ENCODE measurements around the gene DNAJC7.
A peak's percentile ranks its signal among the peaks of the same experiment; 100 is the strongest.

The DNAJC7 gene

GRCh38 chr17:42041619-42042018 lies 24.4 kb upstream of the DNAJC7 start:
- Histone ChIP-seq H3K18ac (ENCODE audit: low read depth in 1 of 2, low read length in 2 of 2) (no peak overlapping the region), H3K4ac (ENCODE audit: low read depth in 1 of 2, low read length in 2 of 2) (no peak overlapping the region), H2AFZ (ENCODE audit: low read depth, low read length) (no peak overlapping the region), H3K36me3 (ENCODE audit: control insufficient read depth in 1 of 2, insufficient read depth in 2 of 2, low read depth in 1 of 2, low read length in 2 of 2) (no peaks in the 10 kb centered on the region), H2BK120ac (ENCODE audit: low read depth, low read length) (no peak overlapping the region), H3K4me1 (ENCODE audit: control insufficient read depth, insufficient read depth, low read depth, low read length) (no peaks in the 10 kb centered on the region), H3K4me2 (ENCODE audit: low read length, poor library complexity, severe bottlenecking) (no peak overlapping the region), H3K23ac (ENCODE audit: low read length in 2 of 2) (no peak overlapping the region), H3K4me3 (ENCODE audit: insufficient read depth in 1 of 2, low read depth in 1 of 2, low read length in 2 of 2) (no peak overlapping the region), H4K91ac (ENCODE audit: low read length) (no peak overlapping the region), H3K27ac (ENCODE audit: low read length, poor library complexity, severe bottlenecking) (no peak overlapping the region), H3K14ac (ENCODE audit: low read length in 2 of 2) (no peak overlapping the region), H3K27me3 (ENCODE audit: control insufficient read depth in 1 of 2, insufficient read depth in 1 of 2, low read length in 2 of 2) (peaks cover 2 to 42% of the 10 kb centered on the region in 2 experiments), H3K9me3 (ENCODE audit: control insufficient read depth, low read length) (no peaks in the 10 kb centered on the region), H2BK5ac (ENCODE audit: low read depth, low read length, poor library complexity, severe bottlenecking) (no peak overlapping the region), H2BK15ac (ENCODE audit: low read depth, poor library complexity, severe bottlenecking) (no peak overlapping the region), H3K79me1 (replicated peaks; ENCODE audit: low read length, poor library complexity, severe bottlenecking) (no peaks in the 10 kb centered on the region), H3K9ac (ENCODE audit: low read length) (no peak overlapping the region), H4K8ac (ENCODE audit: low read length) (no peak overlapping the region), H2AK5ac (ENCODE audit: low read length, severe bottlenecking) (no peak overlapping the region), H2BK12ac (ENCODE audit: low read length in 2 of 2) (no peak overlapping the region)
- DNase-seq, result no peak

- no peak overlapping the region for H4K8ac ChIP-seq (ENCODE audit: low read length)
- H2BK12ac ChIP-seq (ENCODE audit: low read length in 2 of 2), result no peak overlapping the region
- no peak overlapping the region for H3K4ac ChIP-seq (ENCODE audit: low read depth in 1 of 2, low read length in 2 of 2)
- no peak overlapping the region for H3K14ac ChIP-seq (ENCODE audit: low read length in 2 of 2)
- H3K4me3 ChIP-seq (ENCODE audit: insufficient read depth in 1 of 2, low read depth in 1 of 2, low read length in 2 of 2), result no peak overlapping the region
- H3K36me3 ChIP-seq (ENCODE audit: control insufficient read depth in 1 of 2, insufficient read depth in 2 of 2, low read depth in 1 of 2, low read length in 2 of 2), result no peaks in the 10 kb centered on the region
- H2BK5ac ChIP-seq (ENCODE audit: low read depth, low read length, poor library complexity, severe bottlenecking), result no peak overlapping the region
- no peaks in the 10 kb centered on the region for H3K9me3 ChIP-seq (ENCODE audit: control insufficient read depth, low read length)
- no peak overlapping the region for H3K9ac ChIP-seq (ENCODE audit: low read length)
- 95% methylated on average over 10 of the region's 10 CpGs for WGBS
- H3K27ac ChIP-seq (ENCODE audit: low read length, poor library complexity, severe bottlenecking), result no peak overlapping the region
- H3K79me1 ChIP-seq (replicated peaks; ENCODE audit: low read length, poor library complexity, severe bottlenecking), result no peaks in the 10 kb centered on the region
- H3K4me1 ChIP-seq (ENCODE audit: control insufficient read depth, insufficient read depth, low read depth, low read length), result no peaks in the 10 kb centered on the region
- no peak overlapping the region for H2AK5ac ChIP-seq (ENCODE audit: low read length, severe bottlenecking)
- no peak overlapping the region for H3K4me2 ChIP-seq (ENCODE audit: low read length, poor library complexity, severe bottlenecking)
- H2BK120ac ChIP-seq (ENCODE audit: low read depth, low read length), result no peak overlapping the region
- no peak overlapping the region for H3K23ac ChIP-seq (ENCODE audit: low read length in 2 of 2)
- H3K27me3 ChIP-seq (ENCODE audit: control insufficient read depth in 1 of 2, insufficient read depth in 1 of 2, low read length in 2 of 2), result peaks cover 3 to 44% of the 10 kb centered on the region in 2 experiments
- no peak overlapping the region for H3K18ac ChIP-seq (ENCODE audit: low read depth in 1 of 2, low read length in 2 of 2)
- H2AFZ ChIP-seq (ENCODE audit: low read depth, low read length), result no peak overlapping the region
- H4K91ac ChIP-seq (ENCODE audit: low read length), result no peak overlapping the region
- no peak for DNase-seq
- no peak overlapping the region for H2BK15ac ChIP-seq (ENCODE audit: low read depth, poor library complexity, severe bottlenecking)
These were observed 23.6 kb upstream of the DNAJC7 start for GRCh38 chr17:42040818-42041217.

GRCh38 chr17:42039794-42040763 lies 22.8 kb upstream of the DNAJC7 start:
- no peak overlapping the region for H2AFZ ChIP-seq (ENCODE audit: low read depth, low read length)
- no peak overlapping the region for H3K9ac ChIP-seq (ENCODE audit: low read length)
- no peak overlapping the region for H3K4me3 ChIP-seq (ENCODE audit: insufficient read depth in 1 of 2, low read depth in 1 of 2, low read length in 2 of 2)
- H4K8ac ChIP-seq (ENCODE audit: low read length), result no peak overlapping the region
- 96% methylated on average over 77 of the region's 77 CpGs for WGBS
- H2AK5ac ChIP-seq (ENCODE audit: low read length, severe bottlenecking), result no peak overlapping the region
- H3K23ac ChIP-seq (ENCODE audit: low read length in 2 of 2), result no peak overlapping the region
- peaks cover 3 to 44% of the 10 kb centered on the region in 2 experiments for H3K27me3 ChIP-seq (ENCODE audit: control insufficient read depth in 1 of 2, insufficient read depth in 1 of 2, low read length in 2 of 2)
- no peak for DNase-seq
- H3K18ac ChIP-seq (ENCODE audit: low read depth in 1 of 2, low read length in 2 of 2), result no peak overlapping the region
- H3K4ac ChIP-seq (ENCODE audit: low read depth in 1 of 2, low read length in 2 of 2), result no peak overlapping the region
- H3K14ac ChIP-seq (ENCODE audit: low read length in 2 of 2), result no peak overlapping the region
- no peaks in the 10 kb centered on the region for H3K79me1 ChIP-seq (replicated peaks; ENCODE audit: low read length, poor library complexity, severe bottlenecking)
- no peak overlapping the region for H2BK12ac ChIP-seq (ENCODE audit: low read length in 2 of 2)
- H3K4me2 ChIP-seq (ENCODE audit: low read length, poor library complexity, severe bottlenecking), result no peak overlapping the region
- H4K91ac ChIP-seq (ENCODE audit: low read length), result peak overlapping the region; percentile 58
- H3K9me3 ChIP-seq (ENCODE audit: control insufficient read depth, low read length), result no peaks in the 10 kb centered on the region
- H2BK120ac ChIP-seq (ENCODE audit: low read depth, low read length), result no peak overlapping the region
- no peaks in the 10 kb centered on the region for H3K4me1 ChIP-seq (ENCODE audit: control insufficient read depth, insufficient read depth, low read depth, low read length)
- no peak overlapping the region for H3K27ac ChIP-seq (ENCODE audit: low read length, poor library complexity, severe bottlenecking)
- no peak overlapping the region for H2BK5ac ChIP-seq (ENCODE audit: low read depth, low read length, poor library complexity, severe bottlenecking)
- H2BK15ac ChIP-seq (ENCODE audit: low read depth, poor library complexity, severe bottlenecking), result peak overlapping the region; percentile 37
- H3K36me3 ChIP-seq (ENCODE audit: control insufficient read depth in 1 of 2, insufficient read depth in 2 of 2, low read depth in 1 of 2, low read length in 2 of 2), result no peaks in the 10 kb centered on the region

GRCh38 chr17:42038221-42038973 lies 21.2 kb upstream of the DNAJC7 start:
- no peaks in the 10 kb centered on the region for H3K4me1 ChIP-seq (ENCODE audit: control insufficient read depth, insufficient read depth, low read depth, low read length)
- no peaks in the 10 kb centered on the region for H3K36me3 ChIP-seq (ENCODE audit: control insufficient read depth in 1 of 2, insufficient read depth in 2 of 2, low read depth in 1 of 2, low read length in 2 of 2)
- H2BK12ac ChIP-seq (ENCODE audit: low read length in 2 of 2), result no peak overlapping the region
- H2AFZ ChIP-seq (ENCODE audit: low read depth, low read length), result no peak overlapping the region
- WGBS, result 70% methylated on average over 4 of the region's 5 CpGs
- no peak overlapping the region for H3K4me3 ChIP-seq (ENCODE audit: insufficient read depth in 1 of 2, low read depth in 1 of 2, low read length in 2 of 2)
- no peak overlapping the region for H4K91ac ChIP-seq (ENCODE audit: low read length)
- H3K27ac ChIP-seq (ENCODE audit: low read length, poor library complexity, severe bottlenecking), result no peak overlapping the region
- H3K14ac ChIP-seq (ENCODE audit: low read length in 2 of 2), result no peak overlapping the region
- H3K18ac ChIP-seq (ENCODE audit: low read depth in 1 of 2, low read length in 2 of 2), result no peak overlapping the region
- no peak overlapping the region for H2AK5ac ChIP-seq (ENCODE audit: low read length, severe bottlenecking)
- no peak overlapping the region for H3K4me2 ChIP-seq (ENCODE audit: low read length, poor library complexity, severe bottlenecking)
- H3K23ac ChIP-seq (ENCODE audit: low read length in 2 of 2), result no peak overlapping the region
- no peak for DNase-seq
- H3K9ac ChIP-seq (ENCODE audit: low read length), result no peak overlapping the region
- H3K4ac ChIP-seq (ENCODE audit: low read depth in 1 of 2, low read length in 2 of 2), result no peak overlapping the region
- H2BK120ac ChIP-seq (ENCODE audit: low read depth, low read length), result no peak overlapping the region
- H2BK15ac ChIP-seq (ENCODE audit: low read depth, poor library complexity, severe bottlenecking), result no peak overlapping the region
- no peak overlapping the region for H4K8ac ChIP-seq (ENCODE audit: low read length)
- H2BK5ac ChIP-seq (ENCODE audit: low read depth, low read length, poor library complexity, severe bottlenecking), result no peak overlapping the region
- H3K9me3 ChIP-seq (ENCODE audit: control insufficient read depth, low read length), result no peaks in the 10 kb centered on the region
- H3K27me3 ChIP-seq (ENCODE audit: control insufficient read depth in 1 of 2, insufficient read depth in 1 of 2, low read length in 2 of 2), result peaks cover 8 to 50% of the 10 kb centered on the region in 2 experiments
- H3K79me1 ChIP-seq (replicated peaks; ENCODE audit: low read length, poor library complexity, severe bottlenecking), result no peaks in the 10 kb centered on the region
